IMR-90 (cell line): ENCODE measurements around the gene TNKS1BP1.

ENCODE experiments used
- CEBPB ChIP-seq: IDR thresholded peaks from 2 replicates; pipeline ENCODE4 v1.6.1; 2012; ENCODE audit warnings: low read depth, low read length, improper control_type of control experiment
- CTCF ChIP-seq: conservative IDR thresholded peaks from 2 replicates; pipeline ENCODE4 v1.5.1; 2012; ENCODE audit warnings: mild to moderate bottlenecking, low read depth, low read length, improper control_type of control experiment
- POLR2A ChIP-seq: IDR thresholded peaks from 2 replicates; pipeline ENCODE4 v1.6.1; 2012; ENCODE audit warnings: mild to moderate bottlenecking, low read depth, low read length
- RCOR1 ChIP-seq: IDR thresholded peaks from 2 replicates; pipeline ENCODE4 v1.6.1; 2012; ENCODE audit warnings: mild to moderate bottlenecking, low read length, improper control_type of control experiment; ENCODE audit not compliant: insufficient replicate concordance
- RFX5 ChIP-seq: IDR thresholded peaks from 2 replicates; pipeline ENCODE4 v1.8.0; 2012; ENCODE audit warnings: low read depth, mild to moderate bottlenecking, low read length, moderate library complexity
- SMC3 ChIP-seq: fragments of 150-350 bp; IDR thresholded peaks from 2 replicates; pipeline ENCODE4 v1.6.1; 2016; ENCODE audit warnings: low read depth, mild to moderate bottlenecking, antibody characterized with exemption, low read length, moderate library complexity
- TF ChIP-seq, protein P1 (sequence below): fragments of 150-350 bp; IDR thresholded peaks from 2 replicates; pipeline ENCODE4 v1.6.1; 2017; ENCODE audit warnings: mild to moderate bottlenecking, antibody characterized with exemption, low read length, low read depth

DNA sequence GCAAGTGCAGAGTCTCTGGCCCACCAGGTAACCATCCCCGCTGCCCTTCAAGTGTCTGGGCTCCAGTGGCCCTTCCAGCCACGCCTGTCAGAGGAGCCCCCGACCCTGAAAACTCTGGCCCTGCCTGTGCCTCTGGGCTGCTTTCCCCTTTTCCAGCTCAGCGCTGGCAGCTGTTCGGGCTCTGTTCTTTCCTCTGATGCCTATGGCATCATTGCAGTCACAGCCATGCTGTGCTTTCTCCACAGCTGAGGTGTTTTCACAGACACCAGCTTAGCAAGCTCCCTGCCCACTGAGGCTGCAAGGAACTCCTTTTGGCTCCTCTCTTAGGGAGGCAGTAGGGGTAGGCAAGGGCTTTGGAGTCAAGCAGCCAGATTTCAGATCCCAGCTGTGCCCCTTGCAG lies 34.6 kb upstream of the TNKS1BP1 start:
- TF ChIP-seq CTCF (no peak), RFX5 (no peak), RCOR1 (no peak), CEBPB (no peak), POLR2A (no peak), SMC3 (no peak)
- TF ChIP-seq, protein P1, sequence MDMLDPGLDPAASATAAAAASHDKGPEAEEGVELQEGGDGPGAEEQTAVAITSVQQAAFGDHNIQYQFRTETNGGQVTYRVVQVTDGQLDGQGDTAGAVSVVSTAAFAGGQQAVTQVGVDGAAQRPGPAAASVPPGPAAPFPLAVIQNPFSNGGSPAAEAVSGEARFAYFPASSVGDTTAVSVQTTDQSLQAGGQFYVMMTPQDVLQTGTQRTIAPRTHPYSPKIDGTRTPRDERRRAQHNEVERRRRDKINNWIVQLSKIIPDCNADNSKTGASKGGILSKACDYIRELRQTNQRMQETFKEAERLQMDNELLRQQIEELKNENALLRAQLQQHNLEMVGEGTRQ: no peak
